Endothelial cell of umbilical vein (primary cell): ENCODE measurements around the gene RELCH. TPM values are rescaled to one million over a fixed set of nuclear protein-coding genes. Genes with fewer than 3 reads are reported as not detected.

ENCODE experiments used
- BruUV-seq: library from RNA; stranded (reverse); fragments of 400-500 nt; replicated peaks from 2 replicates; lab custom pipeline; 2021; lab: Mats Ljungman, UMichigan
- CTCF ChIA-PET: fragments of 300-600, 350-600 bp; sonication (Branson Sonifier 250); formaldehyde crosslinking; loops from one replicate; lab custom pipeline; 2021; ENCODE audit warnings: antibody characterized with exemption, inconsistent platforms; lab: Charles Lee
- POLR2A ChIA-PET: fragments of 300-600, 350-600 bp; sonication (Branson Sonifier 250); formaldehyde crosslinking; loops from one replicate; lab custom pipeline; 2021; ENCODE audit warnings: antibody characterized with exemption, inconsistent platforms; lab: Charles Lee
- DNase-seq: peaks from one replicate; pipeline ENCODE4 v3.0.0-alpha.2; 2011; ENCODE audit warnings: low read depth, low spot score
- FAIRE-seq: peaks from 2 replicates; lab custom pipeline; 2011; peaks lifted over from hg19 to GRCh38; lab: Jason Lieb, UNC
- H2AFZ ChIP-seq: 2 replicates; pipeline ENCODE4 v1.6.0; 2012; ENCODE audit warnings: low read depth, low read length, control low read depth, inconsistent platforms
- H3K27ac ChIP-seq: 2 replicates; pipeline ENCODE4 v1.5.1; 2011; ENCODE audit warnings: low read depth, mild to moderate bottlenecking, control low read depth, low read length, moderate library complexity; ENCODE audit not compliant: insufficient read depth
- H3K27me3 ChIP-seq, 2 experiments: 2 replicates each; pipeline versions ENCODE4 v1.6.0 to v1.6.1; 2011; ENCODE audit warnings: low read length in 2 of 2, mixed read lengths in 1 of 2; ENCODE audit not compliant: control insufficient read depth in 2 of 2, insufficient read depth in 2 of 2
- H3K36me3 ChIP-seq, 2 experiments: 2 replicates in 1 of 2; 3 replicates in 1 of 2; pipeline ENCODE4 v1.5.1; 2011; ENCODE audit warnings: low read length in 2 of 2, mild to moderate bottlenecking in 1 of 2, moderate library complexity in 1 of 2; ENCODE audit not compliant: control insufficient read depth in 2 of 2, insufficient read depth in 2 of 2; ENCODE audit errors: extremely low read depth in 1 of 2
- H3K4me1 ChIP-seq: 3 replicates; pipeline ENCODE4 v1.5.1; 2011; ENCODE audit warnings: mild to moderate bottlenecking, low read length; ENCODE audit not compliant: control insufficient read depth, insufficient read depth; ENCODE audit errors: extremely low read depth
- H3K4me2 ChIP-seq: 2 replicates; pipeline ENCODE4 v1.6.1; 2011; ENCODE audit warnings: low read length, control low read depth, mixed read lengths; ENCODE audit not compliant: insufficient read depth
- H3K4me3 ChIP-seq, 3 experiments: fragments of 200-600 bp in 1 of 3; sonication (generic), shearing (Covaris generic) in 1 of 3; replicated peaks in 1 of 3; 2 replicates each; pipeline ENCODE4 v1.5.1; 2011 to 2016; ENCODE audit warnings: control low read depth in 3 of 3, low read length in 3 of 3, mild to moderate bottlenecking in 2 of 3, inconsistent platforms in 1 of 3, low read depth in 1 of 3, moderate library complexity in 1 of 3; ENCODE audit not compliant: insufficient read depth in 1 of 3
- H3K79me2 ChIP-seq: 2 replicates; pipeline ENCODE4 v1.6.0; 2012; ENCODE audit warnings: low read length, inconsistent platforms; ENCODE audit not compliant: control insufficient read depth, insufficient read depth
- H3K9ac ChIP-seq: replicated peaks from 2 replicates; pipeline ENCODE3; 2011; ENCODE audit warnings: low read length, control low read depth; ENCODE audit not compliant: insufficient read depth; ENCODE audit errors: extremely low read depth
- H3K9me1 ChIP-seq: replicated peaks from 3 replicates; pipeline ENCODE4 v1.6.0; 2011; ENCODE audit warnings: mild to moderate bottlenecking, low read length; ENCODE audit not compliant: control insufficient read depth, insufficient read depth; ENCODE audit errors: extremely low read depth
- H3K9me3 ChIP-seq: replicated peaks from 2 replicates; pipeline ENCODE4 v1.5.1; 2012; ENCODE audit warnings: low read length, inconsistent platforms; ENCODE audit not compliant: control insufficient read depth, insufficient read depth
- H4K20me1 ChIP-seq: replicated peaks from 2 replicates; pipeline ENCODE3; 2011; ENCODE audit warnings: mild to moderate bottlenecking, low read length; ENCODE audit not compliant: control insufficient read depth, insufficient read depth; ENCODE audit errors: extremely low read depth
- CTCF ChIP-seq, 2 donors: IDR thresholded peaks; 1 replicate in 1 of 2; 2 replicates in 1 of 2; pipeline ENCODE4 v1.5.1; 2011; ENCODE audit warnings: low read length in 2 of 2, mild to moderate bottlenecking in 2 of 2, moderate library complexity in 2 of 2, control low read depth in 1 of 2, inconsistent platforms in 1 of 2, low read depth in 1 of 2; ENCODE audit not compliant: insufficient read depth in 1 of 2; ENCODE audit errors: extremely low read depth in 1 of 2
- EZH2 ChIP-seq: IDR thresholded peaks from 2 replicates; pipeline ENCODE4 v1.6.1; 2012; ENCODE audit warnings: borderline replicate concordance, low read depth, mild to moderate bottlenecking, moderate library complexity, low read length, inconsistent platforms; ENCODE audit not compliant: severe bottlenecking
- JUN ChIP-seq: IDR thresholded peaks from 2 replicates; pipeline ENCODE4 v1.6.1; 2011; ENCODE audit warnings: borderline replicate concordance, low read depth; ENCODE audit not compliant: insufficient read length, insufficient read depth
- MAX ChIP-seq: IDR thresholded peaks from 2 replicates; pipeline ENCODE4 v1.6.1; 2011; ENCODE audit not compliant: insufficient read depth, insufficient read length
- dilution Hi-C: fragments of 300-500 bp; cut with MboI; formaldehyde crosslinking; loops from one replicate; pipeline ENCODE4 v1.15.0; 2019; ENCODE audit warnings: low sequenced_read_pairs; ENCODE audit not compliant: extremely low pct_ligation_motif_present
- intact Hi-C: fragments of 100-400 bp; cut with micrococcal nuclease; formaldehyde crosslinking; loops from one replicate; pipeline ENCODE4 v1.10.0; 2022
- polyA plus RNA-seq, 4 experiments: library from polyadenylated mRNA; depleted of rRNA in 3 of 4; stranded (reverse) in 3 of 4; unstranded in 1 of 4; fragments of >200 nt; gene quantifications; 2 replicates each; pipeline versions ENCODE4 v1.2.1 to v1.2.3, GENCODE V29; 2011 to 2012; ENCODE audit warnings: missing spikeins in 1 of 4
- total RNA-seq: library from RNA; stranded (reverse); gene quantifications from 2 replicates; pipeline ENCODE4 v1.2.3, GENCODE V29; 2021

The RELCH gene
- total and polyA plus RNA-seq, 2 donors (not counting 3 experiments of a cell fraction or from before 2014, with no cell fraction given): 6.6 to 25.2 TPM

GRCh38 chr18:62324181-62324828 is 137.2 kb downstream of the RELCH start:
- peaks cover 46% of the 10 kb centered on the region for H3K4me1 ChIP-seq
- H4K20me1 ChIP-seq: no peaks in the 10 kb centered on the region
- FAIRE-seq (peak; percentile 12), DNase-seq (no peak)
- no peak overlapping the region for H3K9ac ChIP-seq
- TF ChIP-seq EZH2 (no peak), CTCF (IDR thresholded peaks at IDR 0.05; ENCODE audit: extremely low read depth in 1 of 2, insufficient read depth in 1 of 2, low read depth in 1 of 2, low read length in 2 of 2) (no peak), JUN (no peak), MAX (no peak)
- no TSS peak for BruUV-seq
- H3K9me3 ChIP-seq: no peaks in the 10 kb centered on the region
- ChIA-PET CTCF (interaction anchor here (1.1 to 2.3 kb wide), 9 partner anchors 8 to 259 kb away, joined by 3 to 13 read pairs (median 5); no protein-coding TSS in a partner anchor), POLR2A (no interaction called here)
- H3K4me3 ChIP-seq: no peak overlapping the region
- no peaks in the 10 kb centered on the region for H3K9me1 ChIP-seq
- intact Hi-C loops (no loop called here), dilution Hi-C loops (no loop called here)
- H3K27ac ChIP-seq: no peak overlapping the region
- no peaks in the 10 kb centered on the region for H3K79me2 ChIP-seq
- no peaks in the 10 kb centered on the region for H3K27me3 ChIP-seq
- no peaks in the 10 kb centered on the region for H3K36me3 ChIP-seq
- peak overlapping the region; percentile 1 for H2AFZ ChIP-seq
- no peak overlapping the region for H3K4me2 ChIP-seq
